Activated CD4-positive, alpha-beta T cell treated with anti-CD3 and anti-CD28 coated beads, Interleukin-2, amount 10 ng/mL, durations not matched to agents 24 days and 14 days (primary cell): Measurements from ENCODE around the gene PIAS2. TPM values are rescaled to one million over a fixed set of nuclear protein-coding genes. Genes with fewer than 3 reads are reported as not detected.

Experiments
- DNase-seq: peaks from one replicate; pipeline ENCODE4 v3.0.0; 2022
- H3K27ac Mint-ChIP-seq: one replicate; pipeline ENCODE4 v1.8.0; 2022; ENCODE audit warnings: mild to moderate bottlenecking, mixed read lengths
- H3K27me3 Mint-ChIP-seq: one replicate; pipeline ENCODE4 v1.8.0; 2022; ENCODE audit warnings: mixed read lengths
- H3K36me3 Mint-ChIP-seq: one replicate; pipeline ENCODE4 v1.8.0; 2022; ENCODE audit warnings: low read depth, mild to moderate bottlenecking, mixed read lengths
- H3K4me1 Mint-ChIP-seq: one replicate; pipeline ENCODE4 v1.8.0; 2021; ENCODE audit warnings: mixed read lengths
- H3K4me3 Mint-ChIP-seq: one replicate; pipeline ENCODE4 v1.8.0; 2022; ENCODE audit warnings: mild to moderate bottlenecking, moderate library complexity, mixed read lengths
- H3K9me3 Mint-ChIP-seq: one replicate; pipeline ENCODE4 v1.8.0; 2021; ENCODE audit warnings: mixed read lengths
- intact Hi-C: fragments of 100-400 bp; cut with micrococcal nuclease; formaldehyde crosslinking; loops from one replicate; pipeline ENCODE4 v1.15.1; 2023
- total RNA-seq: library from RNA; stranded (reverse); gene quantifications from 2 replicates; pipeline ENCODE4 v1.2.3, GENCODE V29; 2022

The PIAS2 gene
- total RNA-seq, 1 donor from 2014 or later = 39.3 TPM

- Mint-ChIP-seq H3K27me3 (peaks cover 64% of the 10 kb centered on the region), H3K9me3 (peaks cover 3% of the 10 kb centered on the region), H3K4me3 (peak overlapping the region; percentile 56), H3K4me1 (peaks cover 9% of the 10 kb centered on the region), H3K27ac (no peak overlapping the region), H3K36me3 (no peaks in the 10 kb centered on the region)
- no peak for DNase-seq
- intact Hi-C loops = loop anchor here (5.0 to 10.0 kb wide), 2 partner anchors 161 to 489 kb away; partner anchors contain the start of genes KATNAL2 and PIAS2
These were observed 161.2 kb downstream of the PIAS2 start for GRCh38 chr18:46756025-46756558.

- intact Hi-C loops = loop anchor here (5.0 to 10.0 kb wide), 2 partner anchors 162 to 489 kb away; partner anchors contain the start of genes KATNAL2 and PIAS2
- DNase-seq = no peak
- H3K9me3 Mint-ChIP-seq = peaks cover 3% of the 10 kb centered on the region
- no peak overlapping the region for H3K27ac Mint-ChIP-seq
- H3K4me1 Mint-ChIP-seq = peaks cover 9% of the 10 kb centered on the region
- H3K36me3 Mint-ChIP-seq = no peaks in the 10 kb centered on the region
- peak overlapping the region; percentile 56 for H3K4me3 Mint-ChIP-seq
- peaks cover 63% of the 10 kb centered on the region for H3K27me3 Mint-ChIP-seq
These were observed 161.8 kb downstream of the PIAS2 start for GRCh38 chr18:46755315-46756024.

GRCh38 chr18:46754661-46755292 lies 162.5 kb downstream of the PIAS2 start:
- intact Hi-C loops = loop anchor here (5.0 to 10.0 kb wide), 2 partner anchors 163 to 490 kb away; partner anchors contain the start of genes KATNAL2 and PIAS2
- Mint-ChIP-seq H3K9me3 (peaks cover 3% of the 10 kb centered on the region), H3K4me3 (no peak overlapping the region), H3K27ac (no peak overlapping the region), H3K4me1 (peaks cover 9% of the 10 kb centered on the region), H3K36me3 (no peaks in the 10 kb centered on the region), H3K27me3 (peaks cover 58% of the 10 kb centered on the region)
- DNase-seq = no peak

- peaks cover 3% of the 10 kb centered on the region for H3K9me3 Mint-ChIP-seq
- peaks cover 9% of the 10 kb centered on the region for H3K4me1 Mint-ChIP-seq
- no peak overlapping the region for H3K4me3 Mint-ChIP-seq
- no peaks in the 10 kb centered on the region for H3K36me3 Mint-ChIP-seq
- H3K27me3 Mint-ChIP-seq = peaks cover 53% of the 10 kb centered on the region
- H3K27ac Mint-ChIP-seq = no peak overlapping the region
- no peak for DNase-seq
- intact Hi-C loops = loop anchor here (10.0 kb wide), 1 partner anchor 491 kb away; no protein-coding TSS in a partner anchor
These were observed 163.1 kb downstream of the PIAS2 start for GRCh38 chr18:46754188-46754587.

Other genes with a start within 250 kb of the PIAS2 start
- gene ST8SIA5, start 160.5 kb downstream of the PIAS2 start, total RNA-seq = not detected in 2 replicates
- gene KATNAL2, start 95 bp upstream of the PIAS2 start, total RNA-seq = 0.40 TPM in 1 of 2 replicates, not detected in the other
- not detected in 2 replicates for gene ELOA2, start 118.1 kb upstream of the PIAS2 start, total RNA-seq
- 37.7 and 40.6 TPM in 2 replicates for gene HDHD2, start 233.0 kb upstream of the PIAS2 start, total RNA-seq